Hepatocyte (in vitro differentiated cells): Measurements from ENCODE around the gene HOXD10. TPM values are rescaled to one million over a fixed set of nuclear protein-coding genes. Genes with fewer than 3 reads are reported as not detected.

ENCODE experiments used
- DNase-seq: peaks from one replicate; pipeline ENCODE4 v3.0.0-alpha.2; 2016; ENCODE audit warnings: low spot score
- H2AFZ ChIP-seq: fragments of 200-600 bp; sonication (generic); 2 replicates; pipeline ENCODE4 v1.6.0; 2016; ENCODE audit warnings: antibody characterized with exemption, mild to moderate bottlenecking
- H3K27ac ChIP-seq: fragments of 200-600 bp; sonication (generic); 2 replicates; pipeline ENCODE4 v1.5.1; 2016; ENCODE audit warnings: mild to moderate bottlenecking
- H3K27me3 ChIP-seq: fragments of 200-600 bp; sonication (generic); 2 replicates; pipeline ENCODE4 v1.6.1; 2016
- H3K36me3 ChIP-seq: fragments of 200-600 bp; sonication (generic); replicated peaks from 2 replicates; pipeline ENCODE4 v1.5.1; 2016; ENCODE audit warnings: low read depth; ENCODE audit not compliant: insufficient read depth
- H3K4me1 ChIP-seq: fragments of 200-600 bp; sonication (generic); 2 replicates; pipeline ENCODE4 v1.5.1; 2016; ENCODE audit warnings: mild to moderate bottlenecking, moderate library complexity; ENCODE audit not compliant: insufficient read depth
- H3K4me2 ChIP-seq: fragments of 200-600 bp; sonication (generic); 2 replicates; pipeline ENCODE4 v1.6.0; 2016
- H3K4me3 ChIP-seq: fragments of 200-600 bp; sonication (generic); 2 replicates; pipeline ENCODE4 v1.5.1; 2016; ENCODE audit warnings: mild to moderate bottlenecking
- H3K79me2 ChIP-seq: fragments of 200-600 bp; sonication (generic); 2 replicates; pipeline ENCODE4 v1.6.0; 2017; ENCODE audit warnings: mild to moderate bottlenecking
- H3K9me2 ChIP-seq: fragments of 200-600 bp; sonication (generic); replicated peaks from 2 replicates; pipeline ENCODE4 v1.6.0; 2017; ENCODE audit warnings: mild to moderate bottlenecking; ENCODE audit not compliant: insufficient read depth
- H3K9me3 ChIP-seq: fragments of 200-600 bp; sonication (generic); 2 replicates; pipeline ENCODE4 v1.5.1; 2016; ENCODE audit warnings: low read depth, mild to moderate bottlenecking
- H4K20me1 ChIP-seq: fragments of 200-600 bp; sonication (generic); 2 replicates; pipeline ENCODE4 v1.6.0; 2016; ENCODE audit warnings: mild to moderate bottlenecking; ENCODE audit not compliant: insufficient read depth, poor library complexity, severe bottlenecking
- CTCF ChIP-seq: fragments of 200-600 bp; sonication (generic); IDR thresholded peaks from 2 replicates; pipeline ENCODE4 v1.5.1; 2016; ENCODE audit warnings: antibody characterized with exemption, mild to moderate bottlenecking; ENCODE audit not compliant: poor library complexity
- EZH2 ChIP-seq: fragments of 200-600 bp; sonication (generic); IDR thresholded peaks from 2 replicates; pipeline ENCODE4 v1.6.1; 2016; ENCODE audit warnings: antibody characterized with exemption, mild to moderate bottlenecking, borderline replicate concordance
- EZH2phosphoT487 ChIP-seq: fragments of 200-600 bp; sonication (generic); IDR thresholded peaks from one replicate; pipeline ENCODE4 v1.6.1; 2018; ENCODE audit warnings: antibody characterized with exemption, mild to moderate bottlenecking, low read depth, moderate library complexity; ENCODE audit not compliant: unreplicated experiment, severe bottlenecking
- WGBS: methylation state at CpG from one replicate; pipeline ENCODE4 v1.1.6; 2016; ENCODE audit warnings: low lambda C conversion rate; ENCODE audit errors: missing lambda C conversion rate; 5-methylcytosine and 5-hydroxymethylcytosine counted together
- polyA plus RNA-seq: library from polyadenylated mRNA; unstranded; fragments of >200 nt; fragmentation: Nextera tagmentation; extraction: Ambion mirVana; gene quantifications from 2 replicates; pipeline ENCODE4 v1.2.1, GENCODE V29; 2016
- total RNA-seq: library from RNA; depleted of rRNA; stranded (reverse); fragments of >200 nt; gene quantifications from 2 replicates; pipeline ENCODE4 v1.2.3, GENCODE V29; 2014

HOXD10 gene
- total and polyA plus RNA-seq, 2 experiments from 2014 or later, result 5.1 to 8.5 TPM

GRCh38 chr2:176089843-176090395 is 26.7 kb upstream of the HOXD10 start:
- Histone ChIP-seq H3K27ac (no peak overlapping the region), H3K36me3 (no peaks in the 10 kb centered on the region), H4K20me1 (peaks cover 14% of the 10 kb centered on the region), H3K9me2 (no peaks in the 10 kb centered on the region), H3K27me3 (peaks cover 95% of the 10 kb centered on the region), H3K79me2 (peaks cover 61% of the 10 kb centered on the region), H3K4me3 (no peak overlapping the region), H2AFZ (no peak overlapping the region), H3K4me1 (peaks cover 9% of the 10 kb centered on the region), H3K4me2 (peak overlapping the region; percentile 88), H3K9me3 (no peaks in the 10 kb centered on the region)
- DNase-seq, result no peak
- TF ChIP-seq CTCF, result no peak
- peak; percentile 39 for TF ChIP-seq EZH2

- Histone ChIP-seq H3K79me2 (peaks cover 63% of the 10 kb centered on the region), H3K4me1 (peaks cover 9% of the 10 kb centered on the region), H3K4me2 (peak overlapping the region; percentile 91), H3K4me3 (no peak overlapping the region), H3K36me3 (no peaks in the 10 kb centered on the region), H3K9me2 (no peaks in the 10 kb centered on the region), H3K27me3 (peaks cover 95% of the 10 kb centered on the region), H4K20me1 (peaks cover 14% of the 10 kb centered on the region), H3K27ac (peak overlapping the region; percentile 88), H3K9me3 (no peaks in the 10 kb centered on the region), H2AFZ (no peak overlapping the region)
- 33% methylated on average over 5 of the region's 5 CpGs for WGBS
- TF ChIP-seq EZH2phosphoT487, result no peak
- TF ChIP-seq CTCF, result no peak
- no peak for TF ChIP-seq EZH2
- no peak for DNase-seq
Observed at GRCh38 chr2:176090862-176091261, 25.7 kb upstream of the HOXD10 start.

- H3K27me3 ChIP-seq, result peaks cover 95% of the 10 kb centered on the region
- H3K4me3 ChIP-seq, result peak overlapping the region; percentile 21
- H3K4me1 ChIP-seq, result peaks cover 7% of the 10 kb centered on the region
- no peaks in the 10 kb centered on the region for H3K9me3 ChIP-seq
- H3K36me3 ChIP-seq, result no peaks in the 10 kb centered on the region
- H2AFZ ChIP-seq, result no peak overlapping the region
- H3K4me2 ChIP-seq, result peak overlapping the region; percentile 91
- 8% methylated on average over 31 of the region's 31 CpGs for WGBS
- H4K20me1 ChIP-seq, result peaks cover 14% of the 10 kb centered on the region
- no peak for DNase-seq
- TF ChIP-seq CTCF (no peak), EZH2 (peak; percentile 75), EZH2phosphoT487 (peak; percentile 87)
- H3K79me2 ChIP-seq, result peaks cover 63% of the 10 kb centered on the region
- H3K9me2 ChIP-seq, result no peaks in the 10 kb centered on the region
- H3K27ac ChIP-seq, result peak overlapping the region; percentile 88
Observed at GRCh38 chr2:176091329-176092258, 25.0 kb upstream of the HOXD10 start.
